ENCODE results near the gene HTT.

DNA sequence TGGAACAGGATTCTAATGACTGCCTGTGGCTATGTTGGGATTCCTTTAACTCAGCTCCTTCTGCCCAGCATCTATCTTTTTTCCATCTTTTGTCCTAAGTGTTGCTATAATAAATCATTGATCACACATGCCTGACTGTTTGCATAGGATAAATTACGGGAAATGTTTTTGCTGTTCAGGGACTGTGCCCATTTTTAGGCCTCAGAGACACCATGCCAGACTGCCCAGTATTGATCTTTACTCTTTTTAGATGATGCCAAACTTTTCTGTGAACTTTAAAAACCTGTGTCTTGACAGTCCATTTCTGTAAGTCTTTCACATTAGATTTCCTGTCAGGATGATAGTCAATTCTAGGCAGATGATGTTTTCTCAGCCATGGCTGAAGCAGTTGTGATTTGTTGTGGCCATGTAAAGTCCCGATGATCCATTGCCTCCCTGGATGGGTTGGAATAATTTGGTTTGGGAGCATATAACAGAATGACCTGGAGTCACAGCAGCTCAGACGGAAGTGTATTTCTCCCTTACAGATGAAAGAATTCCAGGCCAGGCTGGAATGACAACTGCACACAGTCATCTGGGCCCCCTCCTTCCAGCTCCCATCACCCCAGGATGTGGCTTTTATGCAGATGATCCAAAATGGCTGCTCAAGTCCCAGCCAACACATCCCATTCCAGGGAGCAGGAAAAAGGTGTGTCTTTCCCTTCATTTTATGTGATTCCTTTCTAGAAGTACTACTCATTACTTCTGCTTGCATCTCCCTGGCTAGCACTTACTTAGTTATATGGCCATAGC is 3.6 kb upstream of the HTT start:
- no peak for TF ChIP-seq POLR2A (IDR thresholded peaks at IDR 0.05)
- TF ChIP-seq, protein P1, sequence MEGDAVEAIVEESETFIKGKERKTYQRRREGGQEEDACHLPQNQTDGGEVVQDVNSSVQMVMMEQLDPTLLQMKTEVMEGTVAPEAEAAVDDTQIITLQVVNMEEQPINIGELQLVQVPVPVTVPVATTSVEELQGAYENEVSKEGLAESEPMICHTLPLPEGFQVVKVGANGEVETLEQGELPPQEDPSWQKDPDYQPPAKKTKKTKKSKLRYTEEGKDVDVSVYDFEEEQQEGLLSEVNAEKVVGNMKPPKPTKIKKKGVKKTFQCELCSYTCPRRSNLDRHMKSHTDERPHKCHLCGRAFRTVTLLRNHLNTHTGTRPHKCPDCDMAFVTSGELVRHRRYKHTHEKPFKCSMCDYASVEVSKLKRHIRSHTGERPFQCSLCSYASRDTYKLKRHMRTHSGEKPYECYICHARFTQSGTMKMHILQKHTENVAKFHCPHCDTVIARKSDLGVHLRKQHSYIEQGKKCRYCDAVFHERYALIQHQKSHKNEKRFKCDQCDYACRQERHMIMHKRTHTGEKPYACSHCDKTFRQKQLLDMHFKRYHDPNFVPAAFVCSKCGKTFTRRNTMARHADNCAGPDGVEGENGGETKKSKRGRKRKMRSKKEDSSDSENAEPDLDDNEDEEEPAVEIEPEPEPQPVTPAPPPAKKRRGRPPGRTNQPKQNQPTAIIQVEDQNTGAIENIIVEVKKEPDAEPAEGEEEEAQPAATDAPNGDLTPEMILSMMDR (IDR thresholded peaks at IDR 0.05): no peak
